OCI-M2 (cell line): Measurements from ENCODE around the gene BTC.
"Not testable (repeated sequence)": the region's sequence is repeated elsewhere in the genome, so short reads cannot be mapped to it uniquely, and the experiment has no call there.

Experiments
- DNase-seq: peaks from one replicate; lab custom pipeline; 2025; ENCODE audit not compliant: unreplicated experiment; lab: John Stamatoyannopoulos, UW

The BTC gene

DNA sequence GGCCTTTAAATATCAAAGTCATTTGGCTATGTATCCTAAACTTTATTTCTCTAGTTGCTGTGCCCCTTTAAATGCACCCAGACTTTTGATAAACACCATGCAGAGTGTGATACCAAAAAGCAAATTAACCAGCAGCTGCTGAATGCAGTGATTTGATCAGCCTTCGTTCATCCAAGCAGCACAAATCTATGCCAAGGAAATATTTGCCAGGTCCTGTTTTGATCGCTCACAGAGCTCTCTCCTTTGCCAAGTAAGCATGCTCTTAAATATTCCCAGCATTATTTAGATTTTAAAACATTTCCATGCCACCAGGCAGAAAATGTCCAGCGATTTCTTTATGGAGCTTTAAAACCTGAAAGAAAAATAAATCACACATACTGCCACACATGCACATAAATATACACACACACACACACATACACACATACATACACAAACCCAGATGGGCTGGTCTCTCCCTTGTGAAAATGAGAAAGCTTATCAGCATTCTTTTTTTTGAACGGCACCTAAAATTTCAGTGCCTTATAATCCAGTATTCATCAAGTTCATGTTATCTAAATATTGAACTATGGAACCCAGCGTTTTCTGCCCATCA lies 35.7 kb downstream of the BTC start:
- DNase-seq = no peak

DNA sequence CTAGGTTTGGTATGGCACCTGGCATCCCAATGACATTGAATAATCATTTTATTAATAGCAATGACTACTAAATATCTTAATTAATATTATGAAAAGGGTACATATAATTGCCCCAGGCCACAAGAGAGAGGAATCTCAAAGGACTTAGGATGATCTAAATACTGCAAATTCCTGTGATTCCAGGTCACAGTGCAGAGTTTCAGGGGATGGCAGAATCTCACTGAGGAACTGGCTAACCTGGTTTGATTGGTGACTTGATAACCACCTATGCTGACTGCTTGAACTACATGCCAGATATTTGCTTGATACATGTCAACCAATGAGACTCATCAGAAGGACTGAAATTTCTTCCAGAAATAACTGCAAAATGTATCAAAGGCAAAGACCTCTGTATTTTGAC lies 37.2 kb downstream of the BTC start:
- DNase-seq = no peak

DNA sequence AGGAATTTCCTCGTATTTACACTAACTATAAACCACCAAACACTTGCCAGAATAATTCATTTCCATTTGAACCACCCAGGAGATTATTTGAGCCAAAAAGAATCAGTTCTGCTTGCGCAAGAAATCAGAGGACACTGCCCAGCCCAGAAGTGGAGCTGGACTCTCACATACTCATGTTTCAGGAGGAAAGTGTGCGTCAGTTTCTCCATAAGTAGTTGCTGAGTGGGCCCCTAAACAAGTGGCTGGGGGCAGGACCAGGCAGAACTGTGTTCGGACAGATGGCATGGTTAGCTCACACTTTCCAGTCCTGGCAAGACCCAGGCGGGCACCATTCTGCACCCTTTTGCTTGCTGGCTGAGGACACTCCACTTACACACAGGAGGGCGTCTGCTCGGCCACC lies 38.8 kb downstream of the BTC start:
- no peak for DNase-seq

DNA sequence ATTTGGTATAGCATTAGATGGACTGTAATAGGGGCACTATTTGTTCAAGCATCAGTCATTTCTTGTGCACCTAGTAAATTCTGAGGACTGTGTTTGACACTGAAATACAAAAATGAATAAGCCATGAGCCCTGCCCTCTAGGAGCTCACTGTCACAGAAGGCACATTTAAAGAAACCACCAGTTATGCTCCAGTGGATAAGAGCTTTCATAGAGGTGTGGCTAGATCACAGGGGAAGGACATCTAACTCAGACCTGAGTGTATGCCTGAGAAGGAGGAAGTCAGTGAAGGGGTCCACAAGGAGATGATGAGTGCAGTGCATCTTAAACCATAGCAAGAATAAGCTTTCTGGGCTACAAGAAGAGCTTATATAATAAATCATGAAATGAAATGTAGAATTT lies 40.1 kb downstream of the BTC start:
- no peak for DNase-seq

DNA sequence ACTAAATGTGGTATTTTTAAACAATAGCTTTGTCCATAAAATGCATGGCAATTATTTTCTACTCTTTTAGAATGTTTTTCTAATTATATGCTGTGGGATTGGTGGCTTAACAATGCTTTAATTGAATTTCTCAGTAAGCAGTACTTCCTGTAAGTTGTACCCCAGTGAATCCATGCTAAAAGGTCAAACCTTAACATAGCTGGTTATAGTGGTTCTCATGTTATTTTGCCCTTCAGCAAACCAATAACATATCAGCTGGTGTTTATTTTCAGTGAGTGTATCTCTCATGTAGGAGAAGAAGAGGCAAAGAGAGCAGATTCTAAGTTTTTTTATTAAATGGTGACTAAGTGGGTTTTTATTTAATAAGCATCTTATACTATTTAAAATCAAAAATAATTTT lies 41.5 kb downstream of the BTC start:
- DNase-seq = no peak

DNA sequence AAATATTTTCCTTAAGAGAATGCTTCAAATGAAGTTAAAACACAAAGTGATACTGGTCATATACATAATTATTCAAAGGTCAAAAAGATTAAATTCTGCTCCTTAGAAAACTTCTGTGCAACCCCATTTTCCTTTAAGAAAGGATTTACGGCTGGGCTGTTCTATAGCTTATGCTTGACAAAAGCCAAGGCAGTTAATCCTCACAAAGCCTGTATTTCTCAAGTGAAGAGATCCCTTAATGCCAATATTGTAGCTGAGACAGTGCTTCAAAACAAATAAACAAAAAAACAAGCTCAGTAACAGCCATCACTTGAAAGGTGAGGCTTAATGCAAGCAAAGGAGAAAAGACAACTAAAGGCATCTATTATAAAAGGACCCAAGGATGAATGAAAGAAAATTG lies 42.5 kb downstream of the BTC start:
- DNase-seq = no peak

DNA sequence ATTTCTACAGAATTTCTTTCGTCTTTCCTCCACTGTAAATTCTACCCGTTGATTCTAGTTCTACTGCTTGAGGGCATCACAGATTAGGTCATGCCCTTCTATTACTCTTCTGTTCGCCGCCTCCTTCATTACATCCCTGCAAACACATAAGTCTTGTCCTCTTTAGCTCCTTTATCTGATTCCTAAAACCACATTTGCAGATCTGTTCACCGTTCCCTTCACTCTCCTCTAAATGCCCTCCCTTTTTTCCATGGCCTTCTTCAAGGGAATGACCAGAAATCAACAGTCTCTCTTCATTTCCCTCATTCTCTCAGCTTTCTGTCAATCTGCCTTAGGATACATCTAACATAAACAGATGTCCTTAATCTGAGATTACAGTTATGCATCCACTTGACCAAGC lies 43.1 kb downstream of the BTC start:
- no peak for DNase-seq

DNA sequence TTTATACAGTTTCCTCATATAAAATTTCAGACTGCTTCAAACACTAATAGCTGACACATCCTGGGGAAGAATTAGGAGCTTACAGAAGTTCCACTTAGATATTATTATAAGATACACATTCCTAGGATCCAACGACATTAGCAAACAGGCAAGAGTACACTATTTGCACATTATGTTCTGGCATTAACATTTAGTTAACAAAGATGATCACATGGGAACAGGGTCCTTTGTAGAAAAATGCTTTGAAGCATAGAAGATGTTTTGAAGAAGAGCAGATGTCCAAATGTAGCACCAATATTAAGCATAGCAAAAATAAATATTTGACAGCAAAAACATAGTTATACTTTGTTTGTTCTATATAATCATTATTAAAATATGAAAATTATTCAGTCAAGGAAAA lies 52.1 kb downstream of the BTC start:
- no peak for DNase-seq

DNA sequence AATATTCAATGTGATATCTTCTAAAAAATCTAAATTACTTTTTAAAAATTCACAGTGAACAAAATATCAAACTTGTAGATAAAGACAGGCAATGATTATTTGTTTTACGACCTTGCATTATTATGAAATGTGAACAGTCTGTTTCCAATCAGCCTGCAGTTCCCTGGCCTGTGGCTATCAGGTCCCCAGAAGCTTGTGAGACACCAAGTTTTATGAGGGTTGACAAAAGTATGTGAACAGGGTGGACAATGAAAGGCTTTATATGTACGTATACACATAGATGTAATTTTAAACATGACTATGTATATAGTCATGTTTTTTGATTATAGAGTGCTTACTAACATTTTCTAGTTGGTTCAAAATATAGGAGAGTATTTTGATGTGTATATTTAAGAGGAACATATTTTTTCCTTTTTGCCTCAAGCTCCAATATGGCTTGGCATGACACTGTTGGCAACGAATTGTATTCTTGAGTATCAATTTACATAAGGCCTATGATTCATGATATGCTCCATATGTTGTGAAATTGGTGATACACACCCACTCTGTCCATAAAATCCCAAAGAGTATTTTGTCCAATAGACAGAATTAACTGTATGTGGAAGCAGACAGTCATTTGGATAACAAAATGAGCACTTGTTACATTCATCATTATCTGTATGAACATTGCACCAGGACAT lies 55.7 kb downstream of the BTC start:
- DNase-seq = no peak

DNA sequence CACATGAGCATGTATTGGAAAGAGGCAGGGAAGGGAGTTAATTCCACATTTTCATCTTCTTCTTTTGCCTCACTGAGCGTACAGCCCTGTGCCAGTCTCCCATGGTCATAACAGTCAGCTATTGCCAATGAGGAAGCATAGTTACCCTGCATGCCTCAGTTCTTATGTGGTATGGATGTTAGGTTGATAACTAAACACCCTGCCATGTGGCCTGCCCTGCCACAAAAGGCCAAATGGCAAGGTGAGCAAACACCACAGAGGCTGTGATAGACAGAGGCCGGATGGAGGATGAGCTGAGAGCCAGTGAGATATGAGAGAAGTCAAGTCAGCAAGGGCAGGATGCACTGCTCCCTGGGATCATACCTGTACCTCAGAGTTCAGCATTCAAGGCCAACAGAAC lies 59.3 kb downstream of the BTC start:
- DNase-seq = no peak

DNA sequence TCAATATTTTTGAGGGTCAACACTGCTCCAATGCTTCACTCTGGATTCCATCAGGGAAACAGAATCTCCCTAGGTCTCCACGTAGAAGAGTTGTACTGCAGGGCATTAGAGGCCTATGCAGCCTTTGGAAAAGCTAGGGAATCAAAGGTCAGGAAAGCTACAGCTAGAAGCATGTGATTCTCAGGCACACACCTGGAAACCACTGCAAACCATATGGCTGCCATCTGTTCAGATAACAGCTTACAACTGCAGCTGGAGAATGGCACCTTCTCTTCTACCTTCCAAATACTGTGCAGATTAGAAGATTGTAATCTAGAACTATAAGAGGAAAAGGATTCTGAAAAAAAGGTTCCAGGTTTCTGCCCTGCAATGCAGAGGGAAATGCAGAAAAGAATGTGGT lies 60.6 kb downstream of the BTC start:
- DNase-seq = no peak

DNA sequence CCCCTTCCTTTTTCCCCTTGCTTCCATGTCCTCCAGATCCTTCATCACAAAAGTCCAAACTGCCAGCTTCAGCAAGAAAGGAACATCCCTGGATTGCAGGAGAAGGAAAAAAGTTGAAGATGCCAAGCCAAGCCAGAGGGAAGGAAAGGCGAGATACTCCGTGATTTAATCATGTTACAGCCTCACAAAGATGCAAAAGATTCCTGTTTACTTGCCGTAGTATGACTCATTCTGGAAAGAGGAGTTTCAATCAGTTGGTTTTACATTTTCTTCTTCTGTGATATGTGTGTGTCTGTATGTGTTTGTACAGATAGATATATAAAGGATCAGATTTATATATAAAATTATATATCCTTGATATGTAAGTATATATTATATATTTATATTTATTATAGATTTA lies 69.3 kb downstream of the BTC start:
- no peak for DNase-seq

DNA sequence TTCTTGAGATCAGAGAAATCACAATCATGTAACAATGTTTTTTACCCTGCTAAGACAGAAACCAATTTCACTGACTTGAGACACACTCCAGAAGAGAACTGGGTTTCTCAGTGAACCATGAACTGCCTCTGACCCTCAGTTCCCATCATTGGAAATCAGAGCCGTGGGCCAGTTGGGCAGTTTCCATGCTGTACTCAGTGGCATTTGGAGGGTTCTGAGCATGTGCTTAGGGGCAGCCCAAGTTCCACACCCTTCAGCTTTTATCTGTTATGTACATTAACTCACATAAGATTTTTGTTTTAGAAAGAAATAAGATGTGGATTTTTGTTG lies 77.9 kb downstream of the BTC start:
- DNase-seq = no peak

DNA sequence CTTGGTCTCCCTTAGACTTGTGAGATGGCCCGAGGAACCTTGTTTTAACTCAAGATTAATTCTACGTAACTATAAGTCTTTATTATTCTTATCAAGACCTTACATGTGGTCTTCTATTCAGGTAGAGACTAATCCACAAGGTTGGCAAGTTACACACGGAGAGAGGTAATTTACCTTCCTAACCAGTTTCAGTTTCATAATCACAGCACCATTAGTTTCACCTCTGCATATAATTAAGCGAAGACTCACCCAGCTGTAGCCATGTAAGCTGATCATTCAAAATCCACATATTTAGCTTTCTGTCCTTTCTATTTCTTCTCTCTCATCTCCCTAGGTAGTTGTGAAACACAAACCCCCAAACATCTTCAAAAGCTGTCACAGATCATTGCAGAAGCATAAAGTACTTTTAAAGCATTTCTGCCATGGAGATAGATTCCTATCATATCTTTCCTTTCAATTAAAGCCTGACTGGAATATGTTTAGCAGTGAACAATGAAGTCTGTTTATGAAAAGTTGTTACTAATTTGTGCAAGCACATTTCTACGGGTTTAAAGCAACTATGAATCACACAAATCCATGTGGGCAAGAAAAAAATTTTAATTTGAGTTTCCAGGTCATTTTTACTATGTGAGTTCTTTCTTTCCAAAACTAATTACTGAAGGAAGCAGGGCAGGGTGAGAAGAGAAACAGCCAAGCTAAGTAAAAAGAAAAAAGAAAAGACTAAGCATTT lies 78.5 kb downstream of the BTC start:
- DNase-seq = no peak

DNA sequence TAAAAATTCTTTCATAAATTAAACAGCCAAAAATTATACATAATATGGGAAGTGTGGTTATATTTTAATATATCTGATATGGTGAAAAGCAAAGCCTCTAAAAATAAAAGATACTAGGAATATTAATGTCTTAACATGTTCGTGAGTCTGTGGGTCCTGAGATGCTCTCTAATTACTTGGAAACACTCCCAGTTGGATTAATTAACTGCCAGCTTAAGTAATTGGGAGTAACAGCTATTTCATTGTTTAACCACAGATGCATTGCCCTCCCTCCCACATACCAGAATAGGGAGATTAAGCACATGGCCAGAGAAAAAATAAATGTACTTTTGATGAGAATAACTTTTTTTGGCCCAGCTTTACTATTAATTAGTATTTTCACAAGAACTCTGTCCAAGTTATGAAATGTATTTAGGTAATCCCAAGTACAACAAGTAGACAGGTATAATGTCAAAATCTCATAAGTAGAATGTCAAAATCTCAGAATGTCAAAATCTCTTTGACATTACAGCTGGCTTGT lies 79.7 kb downstream of the BTC start:
- no peak for DNase-seq

DNA sequence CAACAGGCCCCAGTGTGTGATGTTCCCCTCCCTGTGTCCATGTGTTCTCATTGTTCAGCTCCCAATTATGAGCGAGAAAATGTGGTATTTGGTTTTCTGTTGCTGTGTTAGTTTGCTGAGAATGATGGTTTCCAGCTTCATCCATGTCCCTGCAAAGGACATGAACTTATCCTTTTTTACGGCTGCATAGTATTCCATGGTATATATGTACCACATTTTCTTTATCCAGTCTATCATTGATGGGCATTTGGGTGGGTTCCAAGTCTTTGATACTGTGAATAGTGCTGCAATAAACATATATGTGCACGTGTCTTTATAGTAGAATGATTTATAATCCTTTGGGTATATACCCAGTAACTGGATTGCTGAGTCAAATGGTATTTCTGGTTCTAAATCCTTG lies 86.2 kb downstream of the BTC start:
- DNase-seq = not testable (repeated sequence)
